Osteocyte (in vitro differentiated cells): ENCODE measurements around the gene GTPBP8. TPM values are rescaled to one million over a fixed set of nuclear protein-coding genes. Genes with fewer than 3 reads are reported as not detected.

Experiments
- DNase-seq: peaks from one replicate; pipeline ENCODE4 v3.0.0; 2021; ENCODE audit warnings: mixed read lengths; ENCODE audit not compliant: unreplicated experiment; ENCODE audit errors: extremely low spot score
- H3K27ac Mint-ChIP-seq: one replicate; pipeline ENCODE4 v1.8.0; 2021; ENCODE audit warnings: mild to moderate bottlenecking, mixed read lengths; ENCODE audit not compliant: unreplicated experiment
- H3K27me3 Mint-ChIP-seq: one replicate; pipeline ENCODE4 v1.8.0; 2021; ENCODE audit warnings: mixed read lengths; ENCODE audit not compliant: unreplicated experiment
- H3K36me3 Mint-ChIP-seq: one replicate; pipeline ENCODE4 v1.8.0; 2021; ENCODE audit warnings: mixed read lengths; ENCODE audit not compliant: unreplicated experiment
- H3K4me1 Mint-ChIP-seq: one replicate; pipeline ENCODE4 v1.8.0; 2021; ENCODE audit warnings: mixed read lengths; ENCODE audit not compliant: unreplicated experiment
- H3K4me3 Mint-ChIP-seq: one replicate; pipeline ENCODE4 v1.8.0; 2021; ENCODE audit warnings: mild to moderate bottlenecking, moderate library complexity, mixed read lengths; ENCODE audit not compliant: unreplicated experiment
- H3K9me3 Mint-ChIP-seq: one replicate; pipeline ENCODE4 v1.8.0; 2021; ENCODE audit warnings: mixed read lengths; ENCODE audit not compliant: unreplicated experiment
- total RNA-seq: library from RNA; stranded (reverse); gene quantifications from 2 replicates; pipeline ENCODE4 v1.2.1, GENCODE V29; 2021
- TF ChIP-seq, protein P1 (sequence below): fragments of 200-600 bp; sonication (generic); IDR thresholded peaks from 2 replicates; pipeline ENCODE4 v1.5.0; 2021; ENCODE audit warnings: antibody characterized with exemption, mild to moderate bottlenecking, moderate library complexity

The GTPBP8 gene
- total RNA-seq, 1 donor from 2014 or later: 18.2 TPM

GRCh38 chr3:112963683-112964082 is 27.1 kb upstream of the GTPBP8 start:
- TF ChIP-seq, protein P1, sequence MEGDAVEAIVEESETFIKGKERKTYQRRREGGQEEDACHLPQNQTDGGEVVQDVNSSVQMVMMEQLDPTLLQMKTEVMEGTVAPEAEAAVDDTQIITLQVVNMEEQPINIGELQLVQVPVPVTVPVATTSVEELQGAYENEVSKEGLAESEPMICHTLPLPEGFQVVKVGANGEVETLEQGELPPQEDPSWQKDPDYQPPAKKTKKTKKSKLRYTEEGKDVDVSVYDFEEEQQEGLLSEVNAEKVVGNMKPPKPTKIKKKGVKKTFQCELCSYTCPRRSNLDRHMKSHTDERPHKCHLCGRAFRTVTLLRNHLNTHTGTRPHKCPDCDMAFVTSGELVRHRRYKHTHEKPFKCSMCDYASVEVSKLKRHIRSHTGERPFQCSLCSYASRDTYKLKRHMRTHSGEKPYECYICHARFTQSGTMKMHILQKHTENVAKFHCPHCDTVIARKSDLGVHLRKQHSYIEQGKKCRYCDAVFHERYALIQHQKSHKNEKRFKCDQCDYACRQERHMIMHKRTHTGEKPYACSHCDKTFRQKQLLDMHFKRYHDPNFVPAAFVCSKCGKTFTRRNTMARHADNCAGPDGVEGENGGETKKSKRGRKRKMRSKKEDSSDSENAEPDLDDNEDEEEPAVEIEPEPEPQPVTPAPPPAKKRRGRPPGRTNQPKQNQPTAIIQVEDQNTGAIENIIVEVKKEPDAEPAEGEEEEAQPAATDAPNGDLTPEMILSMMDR: no peak
- Mint-ChIP-seq H3K27me3 (peaks cover 62% of the 10 kb centered on the region), H3K36me3 (no peaks in the 10 kb centered on the region), H3K4me1 (no peaks in the 10 kb centered on the region), H3K9me3 (no peaks in the 10 kb centered on the region), H3K4me3 (no peak overlapping the region), H3K27ac (no peak overlapping the region)
- DNase-seq: no peak

DNA sequence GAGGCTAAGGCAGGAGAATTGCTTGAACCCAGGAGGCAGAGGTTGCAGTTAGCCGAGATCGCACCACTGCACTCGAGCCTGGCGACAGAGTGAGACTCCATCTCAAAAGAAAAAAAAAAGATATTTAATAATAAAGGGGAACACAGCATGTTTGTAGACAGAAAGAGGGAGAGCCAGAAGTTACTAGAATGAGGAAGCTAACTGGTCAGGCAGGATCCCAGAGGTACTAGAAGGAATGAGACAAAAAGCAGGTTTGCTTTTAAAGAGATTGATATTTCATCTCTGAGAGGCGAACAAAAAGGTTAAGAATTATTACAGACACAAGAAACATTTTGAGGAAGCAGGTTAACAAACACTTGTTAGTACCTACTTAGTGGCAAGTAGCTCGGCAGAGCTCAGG is 25.1 kb upstream of the GTPBP8 start:
- TF ChIP-seq, protein P1: no peak
- Mint-ChIP-seq H3K27me3 (peaks cover 54% of the 10 kb centered on the region), H3K36me3 (no peaks in the 10 kb centered on the region), H3K4me1 (no peaks in the 10 kb centered on the region), H3K27ac (no peak overlapping the region), H3K4me3 (no peak overlapping the region), H3K9me3 (no peaks in the 10 kb centered on the region)
- no peak for DNase-seq

- Mint-ChIP-seq H3K4me1 (no peaks in the 10 kb centered on the region), H3K4me3 (no peak overlapping the region), H3K9me3 (no peaks in the 10 kb centered on the region), H3K27me3 (peaks cover 58% of the 10 kb centered on the region), H3K36me3 (no peaks in the 10 kb centered on the region), H3K27ac (no peak overlapping the region)
- TF ChIP-seq, protein P1: no peak
- DNase-seq: no peak
Measured at GRCh38 chr3:112966633-112967032, 24.2 kb upstream of the GTPBP8 start.

DNA sequence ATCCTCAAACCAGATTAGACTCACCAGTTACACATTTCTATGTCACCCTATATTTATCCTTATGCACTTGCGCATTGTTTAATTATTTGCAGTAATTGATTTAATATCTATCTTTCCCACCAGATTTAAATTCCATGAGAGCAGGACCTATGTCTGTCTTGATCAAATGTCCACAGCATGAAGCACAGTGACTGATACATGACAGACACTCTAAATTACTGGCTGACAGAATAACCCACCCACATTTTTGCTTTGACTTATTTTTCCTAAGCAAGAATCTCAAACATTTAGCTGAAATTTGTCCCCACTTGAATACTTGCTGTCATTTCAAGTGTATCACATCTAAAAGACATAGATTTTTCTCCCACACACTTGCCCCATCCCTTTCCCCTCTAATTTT is 23.4 kb upstream of the GTPBP8 start:
- Mint-ChIP-seq H3K4me1 (no peaks in the 10 kb centered on the region), H3K4me3 (no peak overlapping the region), H3K9me3 (no peaks in the 10 kb centered on the region), H3K27ac (no peak overlapping the region), H3K36me3 (no peaks in the 10 kb centered on the region), H3K27me3 (peaks cover 59% of the 10 kb centered on the region)
- no peak for DNase-seq
- TF ChIP-seq, protein P1: no peak

- no peaks in the 10 kb centered on the region for H3K9me3 Mint-ChIP-seq
- H3K4me1 Mint-ChIP-seq: no peaks in the 10 kb centered on the region
- TF ChIP-seq, protein P1: no peak
- peaks cover 63% of the 10 kb centered on the region for H3K27me3 Mint-ChIP-seq
- H3K27ac Mint-ChIP-seq: no peak overlapping the region
- H3K4me3 Mint-ChIP-seq: no peak overlapping the region
- no peak for DNase-seq
- H3K36me3 Mint-ChIP-seq: no peaks in the 10 kb centered on the region
Measured at GRCh38 chr3:112967828-112968227, 23.0 kb upstream of the GTPBP8 start.
